A549 (cell line): ENCODE measurements around the gene ZBTB8A. TPM values are rescaled to one million over a fixed set of nuclear protein-coding genes. Genes with fewer than 3 reads are reported as not detected.
"Not testable (repeated sequence)": the region's sequence is repeated elsewhere in the genome, so short reads cannot be mapped to it uniquely, and the experiment has no call there.

Experiments used
- ATAC-seq, 2 experiments: fragments of 200-7000 bp in 1 of 2; fragments of >200 bp in 1 of 2; cut with Nextera tagmentation in 1 of 2; cut with Tn5 transposase in 1 of 2; 3 replicates each; pipeline versions ENCODE4 v1.8.0 to v1.9.1; 2018 to 2020; ENCODE audit warnings: mild to moderate bottlenecking in 1 of 2, moderate library complexity in 1 of 2
- CTCF ChIA-PET: fragments of 300-600 bp; sonication (Branson Sonifier 250); formaldehyde crosslinking; extraction: SDS; loops from one replicate; lab custom pipeline; 2021; ENCODE audit warnings: antibody characterized with exemption, inconsistent platforms; lab: Yijun Ruan, JAX
- POLR2A ChIA-PET: fragments of 350-600 bp; formaldehyde crosslinking; extraction: SDS; loops from one replicate; lab custom pipeline; 2021; ENCODE audit warnings: antibody characterized with exemption, inconsistent platforms; lab: Yijun Ruan, JAX
- DNase-seq, 2 experiments: peaks; one replicate each; pipeline versions ENCODE4 v3.0.0 to v3.0.0-alpha.2; 2011 to 2016; ENCODE audit warnings: low read depth in 1 of 2, low spot score in 1 of 2
- FAIRE-seq: peaks from 2 replicates; lab custom pipeline; 2011; peaks lifted over from hg19 to GRCh38; lab: Jason Lieb, UNC
- H3K27ac ChIP-seq, 2 experiments: fragments of >200 bp; sonication (Bioruptor Twin); formaldehyde crosslinking; 3 replicates each; pipeline ENCODE4 v1.5.1; 2016 to 2017
- H3K4me1 ChIP-seq: fragments of >200 bp; sonication (Bioruptor Twin); formaldehyde crosslinking; 3 replicates; pipeline ENCODE4 v1.6.1; 2016
- H3K4me2 ChIP-seq: fragments of >200 bp; sonication (Bioruptor Twin); formaldehyde crosslinking; 3 replicates; pipeline ENCODE4 v1.6.1; 2016
- H3K4me3 ChIP-seq: fragments of >200 bp; sonication (Bioruptor Twin); formaldehyde crosslinking; 3 replicates; pipeline ENCODE4 v1.5.1; 2016
- H3K9me3 ChIP-seq: fragments of >200 bp; sonication (Bioruptor Twin); formaldehyde crosslinking; 3 replicates; pipeline ENCODE4 v1.6.1; 2016
- ATOH8 ChIP-seq: fragments of 250-450 bp; sonication (Bioruptor Pico); IDR thresholded peaks from 2 replicates; pipeline ENCODE4 v1.5.0; 2020; ENCODE audit warnings: low read depth, mild to moderate bottlenecking, moderate library complexity
- CHD2 ChIP-seq: fragments of 150-350 bp; IDR thresholded peaks from 2 replicates; pipeline ENCODE4 v1.6.1; 2014; ENCODE audit warnings: low read length; ENCODE audit not compliant: partially characterized antibody
- EP300 ChIP-seq, 2 experiments: fragments of >200 bp; sonication (Bioruptor Twin); formaldehyde crosslinking; IDR thresholded peaks; 2 replicates in 1 of 2; 3 replicates in 1 of 2; pipeline ENCODE4 v1.6.1; 2016 to 2017
- FOSB ChIP-seq: fragments of 250-450 bp; sonication (Bioruptor Pico); IDR thresholded peaks from 2 replicates; pipeline ENCODE4 v1.5.0; 2020; ENCODE audit warnings: mild to moderate bottlenecking, moderate library complexity
- FOSL2 ChIP-seq, 2 experiments: fragments of 450-650 bp in 1 of 2; fragments of >200 bp in 1 of 2; sonication (Bioruptor Twin) in 1 of 2; formaldehyde crosslinking; IDR thresholded peaks; 2 replicates each; pipeline versions ENCODE4 v1.5.0 to v1.6.1; 2016 to 2020; ENCODE audit warnings: mild to moderate bottlenecking in 1 of 2, moderate library complexity in 1 of 2
- HDAC2 ChIP-seq: fragments of 200-600 bp; sonication (generic); IDR thresholded peaks from 2 replicates; pipeline ENCODE4 v1.6.1; 2016
- HES2 ChIP-seq: fragments of >200 bp; sonication (Bioruptor Twin); formaldehyde crosslinking; IDR thresholded peaks from 2 replicates; pipeline ENCODE4 v1.6.1; 2016
- HOXB5 ChIP-seq: fragments of 250-450 bp; sonication (Bioruptor Pico); IDR thresholded peaks from 2 replicates; pipeline ENCODE4 v1.5.0; 2020; ENCODE audit warnings: mild to moderate bottlenecking, moderate library complexity
- JUNB ChIP-seq: fragments of >200 bp; sonication (Bioruptor Twin); formaldehyde crosslinking; IDR thresholded peaks from 2 replicates; pipeline ENCODE4 v1.6.1; 2016
- KDM1A ChIP-seq: fragments of 200-600 bp; sonication (generic); IDR thresholded peaks from 2 replicates; pipeline ENCODE4 v1.6.1; 2016; ENCODE audit warnings: low read depth, mild to moderate bottlenecking
- MAZ ChIP-seq: fragments of 150-350 bp; IDR thresholded peaks from 2 replicates; pipeline ENCODE4 v1.6.1; 2014; ENCODE audit warnings: antibody characterized with exemption, low read depth, low read length, borderline replicate concordance
- MYC ChIP-seq: IDR thresholded peaks from 2 replicates; pipeline ENCODE4 v1.6.1; 2012; ENCODE audit warnings: mild to moderate bottlenecking, inconsistent platforms, low read length, improper control_type of control experiment, borderline replicate concordance
- NFE2L2 ChIP-seq: fragments of 150-350 bp; conservative IDR thresholded peaks from 2 replicates; pipeline ENCODE4 v1.6.1; 2014; ENCODE audit warnings: low read length
- PBX3 ChIP-seq: IDR thresholded peaks from 2 replicates; pipeline ENCODE4 v1.6.1; 2012
- PHF8 ChIP-seq: fragments of 200-600 bp; sonication (generic); IDR thresholded peaks from 2 replicates; pipeline ENCODE4 v1.6.1; 2016; ENCODE audit warnings: low read depth, mild to moderate bottlenecking, antibody characterized with exemption, moderate library complexity, borderline replicate concordance
- POLR2A ChIP-seq: IDR thresholded peaks from 2 replicates; pipeline ENCODE4 v1.6.1; 2012; ENCODE audit warnings: mild to moderate bottlenecking, low read length
- RCOR1 ChIP-seq: fragments of 150-350 bp; IDR thresholded peaks from 2 replicates; pipeline ENCODE4 v1.6.1; 2014; ENCODE audit warnings: antibody characterized with exemption, low read length, low read depth
- SMC3 ChIP-seq: fragments of >200 bp; sonication (Bioruptor Twin); formaldehyde crosslinking; IDR thresholded peaks from 3 replicates; pipeline ENCODE4 v1.6.1; 2018; ENCODE audit warnings: inconsistent platforms
- TFCP2L1 ChIP-seq: fragments of 250-450 bp; sonication (Bioruptor Pico); IDR thresholded peaks from 2 replicates; pipeline ENCODE4 v1.5.0; 2021; ENCODE audit warnings: mild to moderate bottlenecking
- ZFP36 ChIP-seq: fragments of 450-650 bp; IDR thresholded peaks from 2 replicates; pipeline ENCODE4 v1.6.1; 2014; ENCODE audit warnings: borderline replicate concordance; ENCODE audit not compliant: partially characterized antibody
- ZNF302 ChIP-seq: fragments of 250-450 bp; sonication (Bioruptor Pico); IDR thresholded peaks from 2 replicates; pipeline ENCODE4 v1.9.0; 2021; ENCODE audit warnings: inconsistent platforms, mild to moderate bottlenecking, moderate library complexity
- WGBS: methylation state at CpG from one replicate; pipeline ENCODE4 v1.1.6; 2017; ENCODE audit errors: missing lambda C conversion rate; 5-methylcytosine and 5-hydroxymethylcytosine counted together
- polyA plus RNA-seq, 4 experiments: library from polyadenylated mRNA; depleted of rRNA in 3 of 4; stranded (reverse); fragments of >200 nt; fragmentation: RNase III in 1 of 4; extraction: RNeasy Plus Mini Kit Qiagen cat#74134 plus additional on column Dnase treatment in 1 of 4; gene quantifications; 2 replicates in 3 of 4; 3 replicates in 1 of 4; pipeline ENCODE4 v1.2.3, GENCODE V29; 2011 to 2017

The ZBTB8A gene
- polyA plus RNA-seq, 2 of the 4 experiments (the other 2 are of a cell fraction): 2.7 to 6.0 TPM

- WGBS: 92% methylated on average over 10 of the region's 11 CpGs
- no peaks in the 10 kb centered on the region for H3K9me3 ChIP-seq
- TF ChIP-seq ATOH8 (CRISPR knock-in tag) (no peak), ZFP36 (no peak)
- 0 out of 3 replicates have a peak, but pooled peaks cover 5% of the 10 kb centered on the region for H3K4me1 ChIP-seq
- no peak for FAIRE-seq
- no peak overlapping the region for H3K27ac ChIP-seq
- CTCF ChIA-PET: no interaction called here
- H3K4me2 ChIP-seq: no peak overlapping the region
- no peak overlapping the region for H3K4me3 ChIP-seq
- DNase-seq: no peak
- no peak for ATAC-seq
- POLR2A ChIA-PET: no interaction called here
Observed at GRCh38 chr1:32627596-32628162, 88.5 kb downstream of the ZBTB8A start.

- H3K27ac ChIP-seq, POLR2A ChIA-PET, ATAC-seq, CTCF ChIA-PET, H3K4me1 ChIP-seq, FAIRE-seq, H3K4me3 ChIP-seq, H3K9me3 ChIP-seq, H3K4me2 ChIP-seq, DNase-seq: not testable (repeated sequence)
- 96% methylated on average over 4 of the region's 4 CpGs for WGBS
Observed at GRCh38 chr1:32630173-32630572, 90.9 kb downstream of the ZBTB8A start.

GRCh38 chr1:32632829-32633228, 93.6 kb downstream of the ZBTB8A start:
- FAIRE-seq: no peak
- ChIA-PET POLR2A (no interaction called here), CTCF (no interaction called here)
- no peak overlapping the region for H3K4me3 ChIP-seq
- ATAC-seq: no peak
- no peaks in the 10 kb centered on the region for H3K9me3 ChIP-seq
- peaks cover 11% of the 10 kb centered on the region; the same call in 2 of the 3 replicates for H3K4me1 ChIP-seq
- no peak overlapping the region for H3K4me2 ChIP-seq
- no peak for DNase-seq
- no peak overlapping the region for H3K27ac ChIP-seq
- WGBS: 81% methylated on average over 2 of the region's 2 CpGs
- TF ChIP-seq POLR2A (no peak), NFE2L2 (no peak), EP300 (IDR thresholded peaks at IDR 0.05) (no peak), TFCP2L1 (CRISPR knock-in tag) (no peak), FOSB (no peak), KDM1A (no peak)

GRCh38 chr1:32635508-32636277, 96.5 kb downstream of the ZBTB8A start:
- H3K4me3 ChIP-seq: no peak overlapping the region
- no peak overlapping the region for H3K27ac ChIP-seq
- FAIRE-seq (no peak), DNase-seq (no peak), ATAC-seq (no peak)
- ChIA-PET CTCF (interaction anchor here (1.1 kb wide), 1 partner anchor 16 kb away, joined by 3 read pairs; no protein-coding TSS in a partner anchor), POLR2A (no interaction called here)
- H3K9me3 ChIP-seq: no peaks in the 10 kb centered on the region
- WGBS: 93% methylated on average over 8 of the region's 8 CpGs
- peaks cover 13% of the 10 kb centered on the region; the same call in 2 of the 3 replicates for H3K4me1 ChIP-seq
- H3K4me2 ChIP-seq: no peak overlapping the region
- TF ChIP-seq HOXB5 (CRISPR knock-in tag) (no peak), TFCP2L1 (CRISPR knock-in tag) (no peak), HES2 (no peak), FOSB (no peak), MYC (no peak), SMC3 (no peak), PBX3 (no peak), JUNB (no peak), RCOR1 (no peak), MAZ (no peak), FOSL2 (IDR thresholded peaks at IDR 0.05) (no peak), FOSL2 (CRISPR knock-in tag; IDR thresholded peaks at IDR 0.05) (no peak), PHF8 (no peak), ATOH8 (CRISPR knock-in tag) (no peak), HDAC2 (no peak), ZNF302 (no peak), CHD2 (no peak)
